SK-N-SH treated with all-trans-retinoic acid at 6 μM for 48 hours (cell line): Measurements from ENCODE around the gene MS4A7.

Experiments
- ATAC-seq: fragments of 200-7000 bp; cut with Tn5 transposase; 3 replicates; pipeline ENCODE4 v1.9.1; 2020; ENCODE audit warnings: mild to moderate bottlenecking, moderate library complexity
- ARNTL ChIP-seq: fragments of 450-650 bp; formaldehyde crosslinking; IDR thresholded peaks from 2 replicates; pipeline ENCODE4 v1.5.0; 2020; ENCODE audit warnings: low read depth, mild to moderate bottlenecking, moderate library complexity, borderline replicate concordance
- BACH2 ChIP-seq: fragments of 250-450 bp; sonication (Bioruptor Pico); IDR thresholded peaks from 2 replicates; pipeline ENCODE4 v1.9.0; 2021; ENCODE audit warnings: mild to moderate bottlenecking, borderline replicate concordance
- CREB5 ChIP-seq: fragments of 250-450 bp; sonication (Bioruptor Pico); IDR thresholded peaks from 2 replicates; pipeline ENCODE4 v1.5.1; 2020; ENCODE audit warnings: low read depth, mild to moderate bottlenecking, moderate library complexity
- CSDC2 ChIP-seq: fragments of 250-450 bp; sonication (Bioruptor Pico); IDR thresholded peaks from 2 replicates; pipeline ENCODE4 v1.5.0; 2020; ENCODE audit warnings: mild to moderate bottlenecking, moderate library complexity
- CSRNP3 ChIP-seq: fragments of 250-450 bp; sonication (Bioruptor Pico); IDR thresholded peaks from 2 replicates; pipeline ENCODE4 v1.5.1; 2021; ENCODE audit warnings: mild to moderate bottlenecking, moderate library complexity
- ESRRG ChIP-seq: fragments of 250-450 bp; sonication (Bioruptor Pico); IDR thresholded peaks from 2 replicates; pipeline ENCODE4 v1.6.1; 2021; ENCODE audit warnings: mild to moderate bottlenecking
- GLIS3 ChIP-seq: fragments of 250-450 bp; sonication (Bioruptor Pico); IDR thresholded peaks from 2 replicates; pipeline ENCODE4 v1.5.0; 2020; ENCODE audit warnings: mild to moderate bottlenecking, moderate library complexity
- ISL1 ChIP-seq: fragments of 250-450 bp; sonication (Bioruptor Pico); IDR thresholded peaks from 2 replicates; pipeline ENCODE4 v2.1.2; 2022; ENCODE audit warnings: mild to moderate bottlenecking, moderate library complexity
- OSR1 ChIP-seq: fragments of 250-450 bp; sonication (Bioruptor Pico); IDR thresholded peaks from 2 replicates; pipeline ENCODE4 v1.8.0; 2022; ENCODE audit warnings: moderate library complexity, mild to moderate bottlenecking, inconsistent platforms
- PATZ1 ChIP-seq: fragments of 250-450 bp; sonication (Bioruptor Pico); IDR thresholded peaks from 2 replicates; pipeline ENCODE4 v1.8.0; 2020; ENCODE audit warnings: mild to moderate bottlenecking, moderate library complexity, borderline replicate concordance
- POU6F1 ChIP-seq: fragments of 250-450 bp; sonication (Bioruptor Pico); IDR thresholded peaks from 2 replicates; pipeline ENCODE4 v1.8.0; 2021; ENCODE audit warnings: low read depth, mild to moderate bottlenecking, moderate library complexity, borderline replicate concordance
- PPARA ChIP-seq: fragments of 250-450 bp; sonication (Bioruptor Pico); IDR thresholded peaks from 2 replicates; pipeline ENCODE4 v1.5.0; 2020; ENCODE audit warnings: mild to moderate bottlenecking, borderline replicate concordance
- RARB ChIP-seq: fragments of 250-450 bp; sonication (Bioruptor Pico); IDR thresholded peaks from 2 replicates; pipeline ENCODE4 v1.8.0; 2021; ENCODE audit warnings: mild to moderate bottlenecking, moderate library complexity
- SNAI2 ChIP-seq: fragments of 250-450 bp; sonication (Bioruptor Pico); IDR thresholded peaks from 2 replicates; pipeline ENCODE4 v1.5.0; 2020; ENCODE audit warnings: mild to moderate bottlenecking, moderate library complexity
- TCF4 ChIP-seq: fragments of 250-450 bp; sonication (Bioruptor Pico); IDR thresholded peaks from 2 replicates; pipeline ENCODE4 v1.8.0; 2021; ENCODE audit warnings: mild to moderate bottlenecking, moderate library complexity, borderline replicate concordance
- TOX ChIP-seq: fragments of 250-450 bp; sonication (Bioruptor Pico); IDR thresholded peaks from 2 replicates; pipeline ENCODE4 v1.8.0; 2021; ENCODE audit warnings: mild to moderate bottlenecking, moderate library complexity, borderline replicate concordance
- TSHZ2 ChIP-seq: fragments of 250-450 bp; sonication (Bioruptor Pico); IDR thresholded peaks from 2 replicates; pipeline ENCODE4 v1.5.0; 2020; ENCODE audit warnings: mild to moderate bottlenecking, moderate library complexity
- ZC3H10 ChIP-seq: fragments of 250-450 bp; sonication (Bioruptor Pico); IDR thresholded peaks from 2 replicates; pipeline ENCODE4 v1.5.1; 2021; ENCODE audit warnings: mild to moderate bottlenecking, moderate library complexity
- ZFP3 ChIP-seq: fragments of 250-450 bp; sonication (Bioruptor Pico); IDR thresholded peaks from 2 replicates; pipeline ENCODE4 v1.5.0; 2020; ENCODE audit warnings: mild to moderate bottlenecking, moderate library complexity
- ZFP30 ChIP-seq: fragments of 450-650 bp; formaldehyde crosslinking; IDR thresholded peaks from 2 replicates; pipeline ENCODE4 v1.5.0; 2022; ENCODE audit warnings: mild to moderate bottlenecking, moderate library complexity
- ZNF565 ChIP-seq: fragments of 450-650 bp; formaldehyde crosslinking; conservative IDR thresholded peaks from 2 replicates; pipeline ENCODE4 v1.5.0; 2020; ENCODE audit warnings: low read depth, mild to moderate bottlenecking, moderate library complexity
- ZNF70 ChIP-seq: fragments of 450-650 bp; formaldehyde crosslinking; IDR thresholded peaks from 2 replicates; pipeline ENCODE4 v1.5.0; 2020; ENCODE audit warnings: mild to moderate bottlenecking, moderate library complexity
- ZNF8 ChIP-seq: fragments of 450-650 bp; formaldehyde crosslinking; IDR thresholded peaks from 2 replicates; pipeline ENCODE4 v1.5.0; 2020; ENCODE audit warnings: mild to moderate bottlenecking, moderate library complexity

The MS4A7 gene

GRCh38 chr11:60377401-60378136, 763 bp upstream of the MS4A7 start:
- ATAC-seq, result no peak
- TF ChIP-seq TOX (CRISPR knock-in tag), result no peak
- TF ChIP-seq ZC3H10 (CRISPR knock-in tag), result no peak
- TF ChIP-seq TSHZ2, result no peak
- no peak for TF ChIP-seq CSRNP3 (CRISPR knock-in tag)
- no peak for TF ChIP-seq ZFP30
- no peak for TF ChIP-seq ESRRG (CRISPR knock-in tag)
- TF ChIP-seq ZNF8 (CRISPR knock-in tag), result no peak
- no peak for TF ChIP-seq BACH2 (CRISPR knock-in tag)
- TF ChIP-seq ARNTL (CRISPR knock-in tag), result no peak
- no peak for TF ChIP-seq SNAI2 (CRISPR knock-in tag)
- TF ChIP-seq ZNF70 (CRISPR knock-in tag), result no peak
- no peak for TF ChIP-seq PATZ1 (CRISPR knock-in tag)
- no peak for TF ChIP-seq RARB (CRISPR knock-in tag)
- TF ChIP-seq PPARA (CRISPR knock-in tag), result no peak
- TF ChIP-seq TCF4 (CRISPR knock-in tag), result no peak
- no peak for TF ChIP-seq ZFP3
- no peak for TF ChIP-seq GLIS3 (CRISPR knock-in tag)
- TF ChIP-seq CSDC2, result no peak
- no peak for TF ChIP-seq OSR1
- TF ChIP-seq ISL1, result no peak

- ATAC-seq, result no peak
- TF ChIP-seq CREB5 (CRISPR knock-in tag), result no peak
- no peak for TF ChIP-seq ZNF565 (CRISPR knock-in tag)
- TF ChIP-seq ESRRG (CRISPR knock-in tag), result no peak
- TF ChIP-seq CSRNP3 (CRISPR knock-in tag), result no peak
- no peak for TF ChIP-seq ZNF8 (CRISPR knock-in tag)
- TF ChIP-seq ARNTL (CRISPR knock-in tag), result no peak
- no peak for TF ChIP-seq RARB (CRISPR knock-in tag)
- TF ChIP-seq ZNF70 (CRISPR knock-in tag), result no peak
- no peak for TF ChIP-seq TOX (CRISPR knock-in tag)
- no peak for TF ChIP-seq POU6F1
- no peak for TF ChIP-seq GLIS3 (CRISPR knock-in tag)
- TF ChIP-seq OSR1, result no peak
- TF ChIP-seq ISL1, result no peak
- TF ChIP-seq SNAI2 (CRISPR knock-in tag), result no peak
- no peak for TF ChIP-seq ZC3H10 (CRISPR knock-in tag)
Measured at GRCh38 chr11:60389279-60389910, 11.1 kb downstream of the MS4A7 start.
